Activated CD4-positive, alpha-beta T cell treated with anti-CD3 and anti-CD28 coated beads, Interleukin-2, amount 10 ng/mL, durations not matched to agents 7 days and 5 days (primary cell): ENCODE data around the gene FOXL3. TPM values are rescaled to one million over a fixed set of nuclear protein-coding genes. Genes with fewer than 3 reads are reported as not detected.

ENCODE experiments used
- CTCF ChIA-PET: fragments of 350-600 bp; sonication (Branson Sonifier 250); formaldehyde crosslinking; loops from one replicate; lab custom pipeline; 2021; ENCODE audit warnings: antibody characterized with exemption; lab: Charles Lee
- POLR2A ChIA-PET: fragments of 350-600 bp; sonication (Branson Sonifier 250); formaldehyde crosslinking; loops from one replicate; lab custom pipeline; 2021; ENCODE audit warnings: antibody characterized with exemption; lab: Charles Lee
- DNase-seq: peaks from one replicate; pipeline ENCODE4 v3.0.0-alpha.2; 2020
- H3K27ac Mint-ChIP-seq: one replicate; pipeline ENCODE4 v1.8.0; 2021; ENCODE audit warnings: mild to moderate bottlenecking, moderate library complexity, mixed read lengths
- H3K27me3 Mint-ChIP-seq: one replicate; pipeline ENCODE4 v1.8.0; 2021; ENCODE audit warnings: mixed read lengths
- H3K36me3 Mint-ChIP-seq: one replicate; pipeline ENCODE4 v1.8.0; 2021; ENCODE audit warnings: low read depth, mixed read lengths
- H3K4me1 Mint-ChIP-seq: one replicate; pipeline ENCODE4 v1.8.0; 2021; ENCODE audit warnings: mixed read lengths
- H3K4me3 Mint-ChIP-seq: one replicate; pipeline ENCODE4 v1.8.0; 2021; ENCODE audit warnings: mild to moderate bottlenecking, moderate library complexity, mixed read lengths
- H3K9me3 Mint-ChIP-seq: one replicate; pipeline ENCODE4 v1.8.0; 2021; ENCODE audit warnings: mixed read lengths
- total RNA-seq, 2 experiments: library from RNA; stranded (reverse); gene quantifications; one replicate each; pipeline ENCODE4 v1.2.3, GENCODE V29; 2021

Gene FOXL3
- total RNA-seq, 2 experiments from 2014 or later = not detected

DNA sequence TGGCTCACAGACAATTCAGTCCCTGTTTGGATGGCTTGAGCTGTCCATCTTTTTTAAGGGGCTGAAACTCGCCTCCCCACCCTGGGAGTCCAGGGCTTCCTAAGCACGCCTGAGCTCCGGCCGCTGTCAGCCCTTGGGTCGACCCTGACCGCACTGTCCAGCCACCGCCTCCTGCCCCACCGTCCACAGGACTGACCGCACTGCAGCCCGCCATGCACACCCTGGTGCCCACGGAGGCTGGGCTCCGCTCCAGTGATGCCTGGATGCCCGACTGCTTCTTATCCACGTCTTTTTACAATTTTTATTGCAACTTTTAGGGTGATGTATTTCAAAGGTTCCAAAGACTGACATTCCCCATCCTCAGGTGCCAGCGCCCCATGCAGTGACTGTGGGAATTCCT lies 39.4 kb upstream of the FOXL3 start:
- no peaks in the 10 kb centered on the region for H3K4me1 Mint-ChIP-seq
- H3K4me3 Mint-ChIP-seq = no peak overlapping the region
- H3K36me3 Mint-ChIP-seq = no peaks in the 10 kb centered on the region
- H3K27me3 Mint-ChIP-seq = no peaks in the 10 kb centered on the region
- H3K9me3 Mint-ChIP-seq = no peaks in the 10 kb centered on the region
- no peak for DNase-seq
- ChIA-PET CTCF (interaction anchor here (1.2 to 2.8 kb wide), 2 partner anchors 10 to 13 kb away, joined by 3 to 23 read pairs; no protein-coding TSS in a partner anchor), POLR2A (no interaction called here)
- no peak overlapping the region for H3K27ac Mint-ChIP-seq

DNA sequence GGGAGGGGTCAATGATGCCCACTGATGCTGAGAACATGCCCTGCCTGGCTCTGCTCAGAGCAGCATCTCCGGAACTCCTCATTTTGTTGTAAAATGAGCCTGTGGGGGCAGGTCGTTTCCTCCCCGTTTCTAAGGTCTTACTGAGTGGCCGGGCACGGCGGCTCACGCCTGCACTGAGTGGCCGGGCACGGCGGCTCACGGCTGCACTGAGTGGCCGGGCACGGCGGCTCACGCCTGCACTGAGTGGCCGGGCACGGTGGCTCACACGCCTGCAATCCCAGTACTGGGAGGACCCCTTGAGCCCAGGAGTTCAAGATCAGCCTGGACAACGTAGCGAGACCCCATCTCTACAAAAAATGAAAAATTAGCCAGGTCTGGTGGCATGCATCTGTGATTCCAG lies 39.0 kb upstream of the FOXL3 start:
- Mint-ChIP-seq H3K36me3 (no peaks in the 10 kb centered on the region), H3K9me3 (no peaks in the 10 kb centered on the region), H3K27ac (no peak overlapping the region), H3K27me3 (no peaks in the 10 kb centered on the region), H3K4me3 (no peak overlapping the region), H3K4me1 (no peaks in the 10 kb centered on the region)
- ChIA-PET POLR2A (no interaction called here), CTCF (interaction anchor here (2.8 kb wide), 1 partner anchor 12 kb away, joined by 23 read pairs; no protein-coding TSS in a partner anchor)
- no peak for DNase-seq

DNA sequence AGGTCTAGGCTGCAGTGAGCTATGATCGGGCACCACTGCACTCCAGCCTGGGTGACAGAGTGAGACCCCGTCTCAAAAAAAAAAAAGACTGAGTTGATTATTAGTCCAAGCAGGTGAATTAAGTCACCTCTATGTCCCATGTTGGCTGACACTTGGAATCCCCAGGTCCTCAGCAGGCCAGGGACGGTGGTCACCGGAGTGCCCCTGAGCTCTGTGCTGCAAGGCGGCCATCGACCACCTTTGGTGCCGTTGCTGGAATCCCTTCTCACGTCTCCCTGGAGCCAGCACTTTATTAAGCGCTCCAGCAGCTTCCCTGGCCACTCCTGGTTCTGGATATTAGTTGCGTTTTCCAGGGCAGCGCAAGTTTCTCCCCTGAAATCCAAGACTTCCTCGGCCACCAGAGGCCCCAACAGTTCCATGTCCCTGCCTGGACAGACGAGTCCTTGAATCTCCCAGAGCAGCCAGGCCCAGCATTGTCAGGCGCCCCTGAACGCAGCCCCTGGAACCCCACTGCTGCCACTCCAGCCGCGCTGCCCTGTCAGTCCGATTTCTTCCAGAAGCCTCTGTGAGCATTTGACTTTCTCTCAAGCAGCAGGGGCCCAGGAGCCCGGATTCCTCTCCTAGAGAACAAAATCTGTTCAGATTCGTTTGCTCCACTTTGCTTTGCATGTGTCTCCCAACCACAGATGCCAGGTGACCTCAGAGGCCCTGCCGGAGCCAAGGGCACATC lies 38.4 kb upstream of the FOXL3 start:
- H3K27ac Mint-ChIP-seq = no peak overlapping the region
- H3K9me3 Mint-ChIP-seq = no peaks in the 10 kb centered on the region
- H3K27me3 Mint-ChIP-seq = no peaks in the 10 kb centered on the region
- H3K36me3 Mint-ChIP-seq = no peaks in the 10 kb centered on the region
- no peak for DNase-seq
- POLR2A ChIA-PET = no interaction called here
- H3K4me1 Mint-ChIP-seq = no peaks in the 10 kb centered on the region
- no peak overlapping the region for H3K4me3 Mint-ChIP-seq
- CTCF ChIA-PET = interaction anchor here (2.8 kb wide), 1 partner anchor 11 kb away, joined by 23 read pairs; no protein-coding TSS in a partner anchor

GRCh38 chr7:252216-252965 lies 37.6 kb upstream of the FOXL3 start:
- Mint-ChIP-seq H3K27me3 (no peaks in the 10 kb centered on the region), H3K36me3 (no peaks in the 10 kb centered on the region), H3K4me3 (no peak overlapping the region), H3K9me3 (no peaks in the 10 kb centered on the region), H3K4me1 (no peaks in the 10 kb centered on the region), H3K27ac (no peak overlapping the region)
- no peak for DNase-seq
- POLR2A ChIA-PET = no interaction called here
- CTCF ChIA-PET = no interaction called here

DNA sequence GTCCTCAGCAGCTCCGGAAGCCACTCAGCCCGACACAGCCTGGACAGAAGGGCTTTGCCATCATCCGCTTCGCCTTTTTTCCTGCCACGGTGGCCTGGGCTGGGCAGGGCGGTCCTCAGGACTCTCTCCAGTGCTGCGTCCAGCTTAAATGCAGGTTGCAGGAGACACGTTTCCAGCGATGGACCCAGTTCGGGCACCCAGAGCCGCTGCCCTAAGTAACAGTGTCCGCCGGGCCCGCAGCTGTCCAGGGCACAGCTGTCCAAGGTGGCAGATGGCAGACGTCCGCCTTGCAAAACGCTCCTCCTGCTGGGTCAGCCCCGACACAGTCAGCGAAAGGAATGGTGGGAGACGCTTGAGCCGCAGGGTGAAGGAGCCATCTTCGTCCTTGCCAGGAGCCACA lies 37.0 kb upstream of the FOXL3 start:
- no peak for DNase-seq
- Mint-ChIP-seq H3K27me3 (no peaks in the 10 kb centered on the region), H3K4me1 (no peaks in the 10 kb centered on the region), H3K36me3 (no peaks in the 10 kb centered on the region), H3K27ac (no peak overlapping the region), H3K4me3 (no peak overlapping the region), H3K9me3 (no peaks in the 10 kb centered on the region)
- ChIA-PET POLR2A (no interaction called here), CTCF (no interaction called here)

DNA sequence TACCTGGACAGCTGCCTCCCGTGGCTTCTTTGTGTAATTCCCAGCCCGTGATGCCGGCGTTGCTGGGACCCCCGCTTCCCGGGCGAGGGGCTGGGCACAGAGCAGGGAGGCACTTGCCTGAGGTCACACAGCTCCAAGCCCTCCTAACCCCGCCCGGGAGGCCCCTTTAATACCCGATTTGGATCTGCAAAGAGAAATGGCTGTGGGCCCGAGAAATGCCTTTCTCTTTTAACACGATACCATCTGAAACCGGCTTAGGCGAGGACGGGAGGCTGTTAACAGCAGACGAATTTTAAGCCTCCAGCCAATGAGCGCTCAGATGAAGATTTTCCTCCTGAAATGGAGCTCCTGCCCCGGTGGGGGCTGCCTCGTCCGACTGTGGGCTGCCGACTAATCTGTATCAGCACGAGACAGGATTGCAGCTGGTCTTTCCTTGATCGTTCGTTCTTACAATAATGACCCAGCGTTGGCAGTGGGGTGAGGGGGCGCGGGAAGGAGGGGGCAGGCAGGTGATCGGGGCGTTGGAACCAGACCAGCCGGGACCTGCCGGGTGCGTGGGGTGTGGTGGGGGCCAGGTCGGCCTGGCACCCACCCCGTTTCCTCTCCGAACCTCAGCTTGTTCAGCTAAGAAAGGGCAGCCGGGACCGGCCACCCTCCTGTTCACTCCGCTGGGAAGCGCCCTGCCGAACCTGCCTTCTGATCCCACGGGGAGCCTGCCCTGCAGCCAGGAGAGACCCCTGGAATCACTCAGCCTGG lies 36.2 kb upstream of the FOXL3 start:
- no peaks in the 10 kb centered on the region for H3K4me1 Mint-ChIP-seq
- no peak overlapping the region for H3K4me3 Mint-ChIP-seq
- ChIA-PET CTCF (interaction anchor here (1.2 kb wide), 1 partner anchor 9 kb away, joined by 3 read pairs; no protein-coding TSS in a partner anchor), POLR2A (no interaction called here)
- H3K9me3 Mint-ChIP-seq = no peaks in the 10 kb centered on the region
- DNase-seq = no peak
- no peak overlapping the region for H3K27ac Mint-ChIP-seq
- no peaks in the 10 kb centered on the region for H3K27me3 Mint-ChIP-seq
- no peaks in the 10 kb centered on the region for H3K36me3 Mint-ChIP-seq

DNA sequence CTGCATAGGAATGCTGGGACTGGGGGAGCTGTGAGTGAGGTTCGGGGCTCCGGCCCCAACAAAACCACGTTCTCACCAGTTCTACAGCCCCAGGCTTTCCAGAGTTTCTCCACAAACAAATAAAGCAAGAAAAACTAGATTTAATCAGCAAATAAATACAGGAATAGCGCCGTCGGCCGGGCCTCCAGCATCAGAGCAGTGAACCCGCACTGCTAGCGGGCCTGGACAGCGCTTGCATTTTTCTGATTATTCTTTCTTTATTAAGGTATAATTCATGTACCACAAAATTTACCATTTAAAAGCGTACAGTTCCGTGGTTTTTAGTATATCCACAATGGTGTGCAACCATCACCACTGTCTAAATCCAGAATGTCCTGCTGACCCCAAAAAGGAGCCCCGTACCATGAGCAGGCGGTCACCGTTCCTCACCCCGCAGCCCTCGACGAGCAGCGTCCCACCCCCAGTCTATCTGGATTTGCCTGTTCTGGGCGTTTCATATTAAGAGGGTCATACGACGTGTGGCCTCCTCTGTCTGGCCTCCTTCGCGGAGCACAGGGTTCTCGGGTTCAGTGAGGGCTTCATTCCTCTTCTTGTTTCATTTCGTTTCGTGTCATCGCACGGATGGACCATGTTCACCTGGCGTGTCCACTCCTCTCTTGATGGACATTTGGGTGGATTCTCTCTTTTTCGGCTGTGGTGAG lies 35.5 kb upstream of the FOXL3 start:
- Mint-ChIP-seq H3K9me3 (no peaks in the 10 kb centered on the region), H3K36me3 (no peaks in the 10 kb centered on the region), H3K4me3 (no peak overlapping the region), H3K27ac (no peak overlapping the region), H3K27me3 (no peaks in the 10 kb centered on the region), H3K4me1 (no peaks in the 10 kb centered on the region)
- ChIA-PET POLR2A (no interaction called here), CTCF (interaction anchor here (1.2 kb wide), 1 partner anchor 8 kb away, joined by 3 read pairs; no protein-coding TSS in a partner anchor)
- no peak for DNase-seq

GRCh38 chr7:255038-255435 lies 34.9 kb upstream of the FOXL3 start:
- Mint-ChIP-seq H3K9me3 (no peaks in the 10 kb centered on the region), H3K4me3 (no peak overlapping the region), H3K27me3 (no peaks in the 10 kb centered on the region), H3K4me1 (no peaks in the 10 kb centered on the region), H3K36me3 (no peaks in the 10 kb centered on the region), H3K27ac (no peak overlapping the region)
- ChIA-PET POLR2A (no interaction called here), CTCF (no interaction called here)
- no peak for DNase-seq

DNA sequence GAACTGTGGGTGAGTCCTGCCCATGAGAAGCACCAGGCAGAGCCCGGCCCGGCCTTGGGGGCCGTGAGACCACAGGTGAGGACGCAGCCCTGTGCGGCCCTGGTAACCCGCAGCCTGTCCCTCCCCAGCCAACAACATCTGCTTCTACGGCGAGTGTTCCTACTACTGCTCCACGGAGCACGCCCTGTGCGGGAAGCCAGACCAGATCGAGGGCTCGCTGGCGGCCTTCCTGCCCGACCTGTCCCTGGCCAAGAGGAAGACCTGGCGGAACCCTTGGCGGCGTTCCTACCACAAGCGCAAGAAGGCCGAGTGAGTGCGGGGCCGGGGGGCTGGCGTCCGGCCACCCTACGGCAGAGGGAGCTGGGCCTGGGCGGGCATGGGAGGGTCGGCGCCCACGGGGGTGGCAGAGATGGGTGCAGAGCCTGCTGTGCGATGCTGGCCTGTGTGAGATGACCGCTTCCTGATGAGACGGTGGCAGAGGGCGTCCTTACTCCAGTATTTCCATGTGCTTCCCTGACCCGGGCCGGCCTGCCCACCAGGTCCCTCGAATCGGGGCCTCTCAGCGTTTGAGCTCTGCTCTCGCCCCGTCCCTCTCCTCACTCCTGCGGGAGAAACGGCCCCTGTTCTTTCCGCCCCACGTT lies 34.1 kb upstream of the FOXL3 start:
- H3K9me3 Mint-ChIP-seq = no peaks in the 10 kb centered on the region
- DNase-seq = no peak
- no peaks in the 10 kb centered on the region for H3K27me3 Mint-ChIP-seq
- H3K27ac Mint-ChIP-seq = no peak overlapping the region
- H3K4me3 Mint-ChIP-seq = no peak overlapping the region
- ChIA-PET POLR2A (no interaction called here), CTCF (no interaction called here)
- no peaks in the 10 kb centered on the region for H3K4me1 Mint-ChIP-seq
- no peaks in the 10 kb centered on the region for H3K36me3 Mint-ChIP-seq

DNA sequence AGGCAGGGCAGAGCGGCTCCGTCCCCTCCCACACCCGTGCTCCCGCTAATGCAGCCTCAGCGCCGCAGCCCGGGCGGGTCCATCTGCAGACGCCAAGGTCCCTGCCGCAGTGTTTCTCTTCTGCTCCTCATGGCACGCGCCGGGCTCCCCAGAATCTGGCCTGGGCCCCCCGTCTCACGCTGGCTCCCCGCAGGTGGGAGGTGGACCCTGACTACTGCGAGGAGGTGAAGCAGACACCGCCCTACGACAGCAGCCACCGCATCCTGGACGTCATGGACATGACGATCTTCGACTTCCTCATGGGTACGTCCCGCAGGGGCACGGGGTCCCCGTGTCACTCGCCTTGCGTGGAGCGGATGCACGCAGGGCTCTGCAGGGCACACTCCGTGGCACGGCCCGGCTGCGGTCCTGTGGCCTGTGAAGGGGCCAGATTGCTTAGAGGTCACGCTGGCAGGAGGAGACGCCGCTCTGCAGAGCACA lies 33.5 kb upstream of the FOXL3 start:
- H3K27ac Mint-ChIP-seq = no peak overlapping the region
- no peaks in the 10 kb centered on the region for H3K27me3 Mint-ChIP-seq
- H3K9me3 Mint-ChIP-seq = no peaks in the 10 kb centered on the region
- ChIA-PET CTCF (interaction anchor here (0.6 kb wide), 1 partner anchor 17 kb away, joined by 3 read pairs; no protein-coding TSS in a partner anchor), POLR2A (no interaction called here)
- H3K4me1 Mint-ChIP-seq = no peaks in the 10 kb centered on the region
- H3K36me3 Mint-ChIP-seq = no peaks in the 10 kb centered on the region
- DNase-seq = no peak
- no peak overlapping the region for H3K4me3 Mint-ChIP-seq

DNA sequence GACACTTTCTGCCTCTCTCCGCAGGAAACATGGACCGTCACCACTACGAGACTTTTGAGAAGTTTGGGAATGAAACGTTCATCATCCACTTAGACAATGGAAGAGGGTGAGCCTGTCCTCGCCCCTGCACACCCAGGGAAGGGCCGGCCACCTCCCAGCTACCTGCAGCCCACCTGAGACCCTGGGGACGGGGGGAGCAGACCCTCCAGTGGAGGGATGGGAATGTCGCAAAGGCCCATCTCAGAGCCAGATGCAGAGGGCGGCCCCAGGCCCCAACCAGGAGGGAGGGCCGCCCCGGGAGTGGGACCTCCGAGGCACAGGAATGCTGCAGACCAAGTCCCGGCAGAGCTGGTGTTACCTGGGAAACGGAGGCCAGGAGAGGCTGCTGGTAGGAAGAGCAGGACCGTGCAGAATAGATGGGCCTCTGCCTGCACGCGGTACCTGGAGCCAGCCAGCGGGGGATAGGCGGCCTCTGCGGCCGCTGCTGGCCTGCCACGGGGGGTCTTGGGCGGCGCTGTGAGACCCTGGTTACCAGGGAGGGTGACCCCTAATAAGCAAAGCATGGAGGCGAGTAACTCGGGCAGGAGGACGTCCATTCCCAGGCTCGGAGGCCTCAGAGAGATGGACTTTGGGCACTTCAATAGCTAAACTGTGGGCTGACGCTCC lies 32.9 kb upstream of the FOXL3 start:
- Mint-ChIP-seq H3K27me3 (no peaks in the 10 kb centered on the region), H3K9me3 (peaks cover 4% of the 10 kb centered on the region), H3K4me3 (no peak overlapping the region), H3K4me1 (no peaks in the 10 kb centered on the region), H3K36me3 (peaks cover 2% of the 10 kb centered on the region), H3K27ac (no peak overlapping the region)
- no peak for DNase-seq
- ChIA-PET POLR2A (no interaction called here), CTCF (interaction anchor here (0.6 kb wide), 1 partner anchor 17 kb away, joined by 3 read pairs; no protein-coding TSS in a partner anchor)
